NOMO-1 (cell line): ENCODE measurements around the gene OR5H15.
"Not testable (repeated sequence)": the region's sequence is repeated elsewhere in the genome, so short reads cannot be mapped to it uniquely, and the experiment has no call there.

Experiments
- DNase-seq, 2 experiments: peaks; one replicate each; lab custom pipeline; 2025; ENCODE audit not compliant: unreplicated experiment in 2 of 2; lab: John Stamatoyannopoulos, UW

Gene OR5H15

GRCh38 chr3:98166396-98166795 lies at the start of gene OR5H15:
TSS of gene OR5H15 (plus strand) at chr3:98166696. CDS start at chr3:98168700, 2,004 bp downstream.
- no peak for DNase-seq

- DNase-seq = no peak
Observed at GRCh38 chr3:98130421-98130820, 36.1 kb upstream of the OR5H15 start, which contains the start of gene OR5H1. TSS of gene OR5H1 (plus strand) at chr3:98130721. CDS start at chr3:98132698, 1,977 bp downstream.

- DNase-seq = no peak
Observed at GRCh38 chr3:98136631-98137030, 29.9 kb upstream of the OR5H15 start.

- not testable (repeated sequence) for DNase-seq
Observed at GRCh38 chr3:98137826-98138557, 28.5 kb upstream of the OR5H15 start.

GRCh38 chr3:98140531-98140930 lies 26.0 kb upstream of the OR5H15 start:
- no peak for DNase-seq

- DNase-seq = no peak
Observed at GRCh38 chr3:98147179-98147578, 19.3 kb upstream of the OR5H15 start, which contains the start of gene OR5H14. TSS of gene OR5H14 (plus strand) at chr3:98147479. CDS start at chr3:98149386, 1,907 bp downstream.

GRCh38 chr3:98148751-98149150 lies 17.7 kb upstream of the OR5H15 start:
- DNase-seq = no peak

GRCh38 chr3:98149456-98149855 lies 17.0 kb upstream of the OR5H15 start:
- DNase-seq = not testable (repeated sequence)

- no peak for DNase-seq
Observed at GRCh38 chr3:98151241-98151640, 15.3 kb upstream of the OR5H15 start.

GRCh38 chr3:98171071-98171470 lies 4.6 kb downstream of the OR5H15 start:
- peak; percentile 50 to 55 for DNase-seq

- no peak for DNase-seq
Observed at GRCh38 chr3:98172621-98173020, 6.1 kb downstream of the OR5H15 start.

- peak; percentile 55 to 90 for DNase-seq
Observed at GRCh38 chr3:98180319-98180890, 13.9 kb downstream of the OR5H15 start.

- no peak for DNase-seq
Observed at GRCh38 chr3:98182196-98182595, 15.7 kb downstream of the OR5H15 start.

GRCh38 chr3:98185180-98185579 lies 18.7 kb downstream of the OR5H15 start:
- peak; percentile 4 to 5 for DNase-seq

GRCh38 chr3:98188545-98188944 lies 22.0 kb downstream of the OR5H15 start:
- DNase-seq = peak; percentile 55 to 75

GRCh38 chr3:98190911-98191310 lies 24.4 kb downstream of the OR5H15 start:
- DNase-seq = not testable (repeated sequence)

- not testable (repeated sequence) for DNase-seq
Observed at GRCh38 chr3:98196293-98196692, 29.8 kb downstream of the OR5H15 start.

- DNase-seq = no peak
Observed at GRCh38 chr3:98199020-98199419, 32.5 kb downstream of the OR5H15 start.

GRCh38 chr3:98209244-98209643 lies 42.7 kb downstream of the OR5H15 start:
- no peak for DNase-seq

GRCh38 chr3:98213276-98213675 lies 46.8 kb downstream of the OR5H15 start:
- no peak for DNase-seq

- no peak for DNase-seq
Observed at GRCh38 chr3:98215051-98215450, 48.6 kb downstream of the OR5H15 start.
